Right kidney (tissue), 1 donor: ENCODE results near the gene CKLF.
"Not testable (repeated sequence)": the region's sequence is repeated elsewhere in the genome, so short reads cannot be mapped to it uniquely, and the experiment has no call there.

Source experiments
- DNase-seq: peaks from one replicate; pipeline ENCODE4 v3.0.0-alpha.2; 2016

The CKLF gene

DNA sequence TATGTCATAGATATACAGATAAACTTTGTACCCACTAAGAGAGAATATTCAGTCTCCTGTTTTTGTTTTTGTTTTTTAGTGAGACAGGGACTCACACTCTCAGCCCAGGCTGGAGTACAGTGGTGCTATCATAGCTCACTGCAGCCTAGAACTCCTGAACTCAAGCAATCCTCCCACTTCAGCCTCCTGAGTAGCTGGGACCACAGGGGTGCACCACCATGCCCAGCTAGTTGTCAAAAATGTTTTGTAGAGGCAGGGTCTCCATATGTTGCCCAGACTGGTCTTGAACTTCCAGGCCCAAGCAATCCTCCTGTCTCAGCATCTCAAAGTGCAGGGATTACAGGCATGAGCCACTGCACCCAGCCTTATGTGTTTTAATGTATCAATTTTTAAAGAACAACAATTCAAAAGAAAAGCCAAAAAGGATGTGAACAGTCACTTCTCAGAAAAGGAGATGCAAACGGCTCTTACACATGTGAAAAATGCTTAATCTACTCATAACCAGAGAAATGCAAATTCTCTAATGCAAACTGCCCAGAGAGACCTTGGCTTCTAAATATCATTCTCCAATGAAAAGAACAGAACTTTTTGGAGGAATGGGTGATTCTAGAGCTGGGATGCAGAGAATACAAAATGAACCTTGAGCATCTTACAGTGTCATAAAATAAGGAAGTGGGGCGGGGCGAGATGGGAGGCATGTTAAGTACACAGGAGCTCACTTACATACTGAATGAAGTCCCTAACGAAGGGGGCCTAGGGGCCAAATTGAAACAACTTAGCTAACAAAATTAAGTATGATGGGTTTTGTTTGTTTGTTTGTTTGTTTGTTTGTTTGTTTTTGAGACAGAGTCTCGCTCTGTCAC lies 44.8 kb downstream of the CKLF start:
- DNase-seq: no peak

DNA sequence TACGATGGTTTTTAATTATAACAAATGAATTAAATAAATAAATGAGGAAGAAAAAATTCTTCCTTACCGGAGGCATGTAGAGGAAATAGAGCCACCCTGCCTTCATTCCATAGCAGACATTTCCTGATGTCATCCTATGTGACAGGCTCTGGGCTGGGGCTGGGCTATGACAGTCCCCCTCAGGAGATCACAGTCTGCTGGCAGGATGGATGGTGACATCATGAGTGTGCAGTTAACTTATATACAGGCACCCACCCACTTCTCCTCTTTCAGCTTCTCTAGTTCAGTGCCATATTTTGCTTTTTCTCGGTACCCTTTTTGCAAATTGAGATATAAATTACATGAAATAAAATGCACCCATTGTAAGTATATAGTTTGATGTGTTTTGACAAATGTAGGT lies 45.7 kb downstream of the CKLF start:
- DNase-seq: no peak

DNA sequence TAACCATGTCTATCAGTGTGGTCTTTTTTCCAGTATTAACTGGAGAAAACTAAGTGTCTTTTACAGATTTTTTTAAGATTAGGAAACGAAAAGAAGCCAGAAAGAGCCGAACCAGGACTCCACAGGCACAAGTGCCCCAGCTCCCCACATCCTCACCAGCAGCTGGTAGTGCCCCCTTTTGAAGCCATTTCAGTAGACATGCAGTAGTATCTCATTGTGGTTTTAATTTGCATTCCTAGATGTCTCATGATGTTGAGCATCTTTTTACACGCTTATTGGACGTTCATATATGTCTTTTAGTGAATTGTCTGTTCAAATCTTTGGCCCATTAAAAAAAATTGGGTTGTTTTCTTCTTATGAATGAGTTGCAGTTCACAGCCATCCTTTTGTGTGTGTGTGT lies 47.4 kb downstream of the CKLF start:
- DNase-seq: no peak

DNA sequence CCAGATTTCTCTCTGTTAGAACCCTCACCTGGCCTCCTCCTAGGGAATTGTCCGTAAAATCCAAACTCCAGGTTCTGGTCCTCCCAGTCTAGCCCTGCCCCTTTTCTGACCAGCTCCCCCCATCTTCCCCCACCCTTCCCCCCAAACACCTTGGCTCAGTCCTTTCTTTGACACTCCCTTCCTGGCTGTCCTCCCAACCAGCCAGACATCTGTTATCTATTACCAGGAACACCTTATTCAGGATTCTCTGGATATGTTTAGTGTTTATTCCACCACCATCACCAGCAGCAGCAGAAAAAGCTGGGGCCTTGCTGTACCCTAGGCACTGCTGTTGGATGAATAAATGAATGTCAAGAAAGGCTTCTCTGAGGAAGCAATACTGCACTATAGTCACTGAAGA lies 48.1 kb downstream of the CKLF start:
- DNase-seq: no peak

DNA sequence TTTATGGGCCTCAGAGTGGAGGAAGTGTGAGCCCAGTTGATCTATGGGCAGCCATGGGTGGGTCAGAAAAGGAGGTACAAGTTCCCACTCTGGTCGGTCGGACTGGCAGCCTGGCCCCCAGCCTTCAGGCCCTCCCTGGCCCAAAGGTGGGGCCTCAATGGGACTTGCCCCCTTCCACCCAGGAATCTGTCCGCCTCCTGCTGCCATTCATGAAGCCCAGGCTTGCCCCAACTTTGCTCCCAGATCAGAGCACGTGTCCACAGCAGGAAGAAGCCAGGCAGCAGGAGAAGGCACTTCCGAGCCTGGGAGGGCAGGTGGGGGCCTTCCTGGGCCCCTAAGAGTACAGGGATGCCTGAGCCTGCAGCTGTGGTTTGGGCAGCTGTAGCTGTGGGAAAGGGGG lies 49.1 kb downstream of the CKLF start:
- no peak for DNase-seq

DNA sequence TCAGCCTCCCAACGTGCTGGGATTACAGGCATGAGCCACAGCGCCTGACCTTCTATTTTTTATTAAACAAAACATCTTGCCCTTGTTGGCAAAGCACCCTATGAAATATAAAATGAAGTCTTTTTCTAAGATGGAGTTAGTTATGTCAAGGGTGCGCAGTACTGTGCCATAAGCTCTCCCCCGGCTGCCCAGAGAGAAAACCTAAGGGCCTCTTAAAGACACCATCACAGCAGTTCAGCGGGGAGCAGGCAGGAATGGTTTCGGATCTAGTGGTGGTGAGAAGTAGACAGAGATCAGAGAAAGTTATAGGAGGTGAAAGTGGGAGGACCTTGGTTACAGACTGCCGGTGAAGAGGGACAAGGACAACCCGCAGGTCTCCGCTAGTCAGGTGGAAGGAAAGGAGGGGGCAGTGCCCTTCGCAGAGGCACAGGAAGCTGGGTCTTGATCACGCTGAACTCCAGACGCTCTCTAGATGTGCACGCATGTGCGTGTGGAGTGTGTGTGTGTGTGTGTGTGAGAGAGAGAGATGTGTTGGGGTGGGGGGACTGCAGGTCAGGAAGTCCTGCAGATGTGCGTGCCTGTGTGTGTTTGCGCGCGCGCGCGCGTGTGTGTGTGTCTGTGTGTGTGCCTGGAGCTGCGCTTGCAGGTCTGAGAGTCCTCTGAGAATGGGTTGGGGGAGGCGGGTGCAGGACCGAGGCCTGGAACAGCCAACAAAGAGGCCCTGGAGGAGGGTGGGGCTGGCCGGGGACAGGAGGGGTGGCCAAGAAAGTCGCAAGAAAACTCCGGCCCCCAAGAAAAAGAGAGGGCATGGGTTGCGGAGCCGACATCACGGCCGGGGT lies 51.4 kb downstream of the CKLF start:
- peak; percentile 89 for DNase-seq

DNA sequence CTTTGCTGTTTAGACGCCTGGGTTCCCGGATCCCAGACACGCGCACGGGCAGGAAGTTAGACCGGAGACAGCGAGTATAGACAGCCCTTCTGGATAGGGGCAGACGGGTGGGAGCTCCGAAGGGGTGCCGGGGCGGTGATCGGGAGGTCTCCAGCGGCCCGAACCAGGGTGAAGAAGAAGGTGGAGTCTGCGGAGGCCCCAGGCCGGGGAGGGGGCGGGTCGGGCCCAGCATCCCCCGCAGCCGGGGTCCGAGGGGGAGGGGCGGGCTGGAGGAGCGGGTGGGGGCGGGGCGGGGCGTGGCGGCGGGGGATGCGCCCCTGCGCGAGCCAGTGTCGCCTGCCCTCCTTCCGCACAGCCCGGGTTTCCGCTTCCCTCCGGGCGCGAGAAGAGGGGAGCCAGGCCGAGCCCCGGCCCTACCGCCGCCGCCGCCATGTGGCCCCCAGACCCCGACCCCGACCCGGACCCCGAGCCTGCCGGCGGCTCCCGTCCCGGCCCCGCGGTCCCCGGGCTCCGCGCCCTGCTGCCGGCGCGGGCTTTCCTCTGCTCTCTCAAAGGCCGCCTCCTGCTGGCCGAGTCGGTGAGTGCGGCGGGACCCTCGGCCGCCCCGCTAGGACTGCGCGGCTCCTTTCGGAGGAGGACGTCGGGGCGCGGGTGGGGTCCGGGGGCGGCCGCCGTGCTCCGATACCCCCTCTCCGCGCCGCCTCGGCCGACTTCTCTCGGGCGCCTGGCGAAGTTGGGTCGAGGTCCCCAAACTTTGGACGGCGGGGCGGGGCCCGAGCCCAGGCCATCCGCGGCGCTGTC lies 52.2 kb downstream of the CKLF start, which contains the start of gene CMTM3:
Gene CMTM3, plus strand, starts transcription at position 329 of the 801 bp plus-strand sequence. Its CDS starts 102 bp downstream, at position 431.
- DNase-seq: peak; percentile 85

DNA sequence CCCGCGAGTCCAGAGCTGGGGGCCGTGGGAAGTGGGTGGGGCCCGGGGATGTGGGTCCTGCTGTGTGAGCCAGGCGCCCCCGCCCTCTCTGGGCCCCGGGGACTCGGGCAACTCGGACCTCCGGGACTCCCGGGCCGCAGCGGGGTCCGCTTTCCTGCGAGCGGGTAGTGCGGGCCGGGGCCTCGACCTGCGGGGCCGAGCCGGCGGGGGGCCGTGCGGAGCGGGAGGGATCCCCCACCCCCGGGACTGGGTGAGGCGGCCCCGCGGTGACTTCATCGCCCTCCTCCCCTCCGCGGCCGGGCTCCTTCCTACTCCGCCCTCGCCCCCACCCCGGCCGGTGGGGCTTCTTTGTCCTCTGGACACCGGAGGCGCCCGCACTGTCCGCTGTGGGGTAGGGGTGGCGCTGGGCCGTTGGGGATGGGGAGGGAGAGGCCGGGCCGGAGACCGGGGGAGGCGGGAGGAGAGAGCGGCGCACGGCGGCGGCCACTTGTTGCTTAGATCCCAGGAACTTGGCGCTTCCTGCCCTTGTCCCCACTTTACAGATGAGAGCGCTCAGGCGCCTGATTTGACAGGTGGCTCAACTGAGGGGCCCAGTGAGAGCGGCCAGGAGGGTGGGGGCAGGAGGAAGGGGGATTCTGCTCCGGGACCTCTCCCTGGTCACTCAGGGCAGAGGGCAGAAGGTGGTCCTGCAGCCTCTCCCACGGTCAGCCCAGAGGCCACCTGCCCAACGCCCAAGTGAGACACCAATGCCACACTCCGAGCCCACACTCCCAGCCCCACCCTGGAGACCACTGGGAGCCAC lies 53.0 kb downstream of the CKLF start:
- DNase-seq: peak; percentile 83

DNA sequence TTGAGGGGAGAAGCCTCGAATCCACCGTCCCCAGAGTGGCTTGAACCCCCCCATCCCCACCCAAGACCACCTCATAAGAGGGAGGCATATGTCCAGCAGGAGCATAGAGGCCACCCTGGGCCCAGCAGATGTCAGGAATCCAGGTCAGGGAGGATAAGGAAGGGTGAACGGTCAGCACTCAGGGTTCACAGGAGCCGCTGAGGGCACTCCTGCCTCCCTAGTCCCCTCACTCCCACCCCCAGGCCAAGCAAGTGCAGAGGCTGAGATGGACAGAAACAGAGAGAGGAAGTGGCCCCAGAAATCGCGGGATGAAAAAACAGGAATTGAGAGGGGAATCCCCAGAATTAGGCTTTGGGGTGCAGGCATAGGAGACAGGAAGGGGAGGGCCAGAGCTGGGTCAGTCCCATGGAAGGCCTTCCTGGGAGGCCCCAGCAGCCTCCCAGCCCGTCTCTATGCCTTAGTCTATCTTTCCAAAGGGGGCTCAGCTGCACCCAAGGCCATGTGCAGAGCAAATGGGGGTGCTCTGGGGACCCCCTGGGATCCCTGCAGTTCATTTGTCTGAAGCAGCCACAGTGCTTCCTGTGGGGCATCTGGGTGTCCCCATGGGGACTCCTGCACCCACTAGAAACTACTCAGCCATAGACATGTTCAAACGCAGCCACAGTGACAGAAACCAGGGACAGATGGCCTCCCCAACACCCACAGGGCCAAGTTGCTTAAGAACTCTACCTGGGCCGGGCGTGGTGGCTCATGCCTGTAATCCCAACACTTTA lies 53.8 kb downstream of the CKLF start:
- peak; percentile 34 for DNase-seq

DNA sequence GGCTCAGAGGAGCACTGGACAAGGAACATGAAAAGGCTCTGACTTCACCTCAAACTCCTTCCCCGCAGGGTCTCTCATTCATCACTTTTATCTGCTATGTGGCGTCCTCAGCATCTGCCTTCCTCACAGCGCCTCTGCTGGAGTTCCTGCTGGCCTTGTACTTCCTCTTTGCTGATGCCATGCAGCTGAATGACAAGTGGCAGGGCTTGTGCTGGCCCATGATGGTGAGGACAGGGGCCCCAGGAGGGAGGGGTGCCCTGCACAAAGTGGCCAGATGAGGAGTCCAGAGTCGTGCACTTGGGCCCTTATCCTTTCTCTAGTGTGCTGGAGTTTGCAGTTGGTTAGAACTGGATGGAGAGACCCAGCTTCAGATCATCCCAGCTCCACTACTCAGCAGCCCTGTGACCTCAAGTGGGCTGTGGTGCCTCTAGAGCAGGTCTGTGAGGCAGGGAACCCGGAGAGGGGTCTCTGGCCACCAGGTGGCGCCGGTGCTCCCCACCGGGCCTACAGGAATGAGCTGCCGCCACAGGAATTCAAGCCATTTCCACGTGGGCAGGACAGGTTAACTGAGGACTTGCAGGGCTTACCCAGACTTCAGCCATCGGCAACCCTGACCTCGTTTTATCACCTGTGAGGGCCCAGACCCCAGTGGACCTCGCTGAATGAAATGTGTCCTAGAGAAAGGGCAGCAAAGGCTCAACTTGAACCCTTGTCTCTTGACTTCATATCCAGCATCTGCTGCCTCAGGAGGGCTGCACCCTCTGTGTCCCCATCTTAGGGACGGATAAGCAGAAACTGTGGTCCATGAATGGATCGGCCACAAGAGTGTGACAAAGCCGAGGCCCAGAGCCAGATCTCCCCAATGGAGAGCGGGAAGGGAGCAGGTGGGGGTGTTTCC lies 56.1 kb downstream of the CKLF start:
- DNase-seq: peak; percentile 67

DNA sequence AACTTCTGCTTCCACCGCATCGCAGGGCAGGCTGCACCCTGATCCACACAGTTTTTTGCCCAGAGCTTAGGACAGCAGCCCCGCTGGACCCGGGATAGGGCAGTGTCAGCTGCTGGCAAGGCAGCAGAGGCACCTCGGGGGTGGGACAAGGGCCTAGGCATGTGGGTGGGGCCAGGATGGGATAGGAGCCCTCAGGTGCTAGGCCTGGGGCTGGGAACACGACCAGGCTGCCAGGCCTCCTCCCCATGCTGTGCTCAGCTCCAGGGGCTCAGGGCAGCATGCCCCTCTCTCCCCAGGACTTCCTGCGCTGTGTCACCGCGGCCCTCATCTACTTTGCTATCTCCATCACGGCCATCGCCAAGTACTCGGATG lies 56.7 kb downstream of the CKLF start:
- DNase-seq: no peak

DNA sequence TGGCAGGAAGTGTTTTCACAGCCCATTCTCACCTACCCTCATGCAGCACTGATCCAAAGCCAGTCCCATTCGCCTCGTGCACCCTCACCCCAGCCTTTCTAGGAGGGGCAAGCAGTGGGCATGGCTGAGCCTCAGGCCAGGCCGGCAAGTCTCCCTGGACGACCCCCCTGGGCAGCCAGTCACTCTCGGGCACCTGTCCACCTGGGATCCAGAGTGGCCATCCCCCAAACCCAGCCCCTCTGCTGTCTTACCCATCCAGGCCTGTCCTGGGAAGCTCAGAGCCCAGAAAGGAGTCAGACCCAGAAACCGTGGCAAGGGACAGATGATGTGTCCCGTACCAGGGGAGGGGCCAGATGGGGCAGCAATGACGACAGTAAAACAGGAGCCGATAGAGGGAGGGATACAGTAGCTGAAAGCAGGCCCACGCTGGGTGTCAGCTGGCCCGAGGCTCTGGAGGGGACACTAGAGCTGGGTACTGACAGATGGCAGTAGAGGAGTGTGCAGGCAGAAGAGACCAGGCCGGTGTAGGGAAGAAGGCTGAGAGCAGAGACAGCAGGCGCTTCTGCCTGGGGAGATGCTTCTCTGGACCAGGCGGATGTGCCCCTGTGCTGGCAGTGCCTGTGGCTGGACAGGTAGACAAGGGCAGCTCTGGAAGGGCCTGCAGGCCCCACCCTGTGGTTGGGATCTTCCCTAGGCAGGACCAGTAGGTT lies 57.9 kb downstream of the CKLF start:
- no peak for DNase-seq

DNA sequence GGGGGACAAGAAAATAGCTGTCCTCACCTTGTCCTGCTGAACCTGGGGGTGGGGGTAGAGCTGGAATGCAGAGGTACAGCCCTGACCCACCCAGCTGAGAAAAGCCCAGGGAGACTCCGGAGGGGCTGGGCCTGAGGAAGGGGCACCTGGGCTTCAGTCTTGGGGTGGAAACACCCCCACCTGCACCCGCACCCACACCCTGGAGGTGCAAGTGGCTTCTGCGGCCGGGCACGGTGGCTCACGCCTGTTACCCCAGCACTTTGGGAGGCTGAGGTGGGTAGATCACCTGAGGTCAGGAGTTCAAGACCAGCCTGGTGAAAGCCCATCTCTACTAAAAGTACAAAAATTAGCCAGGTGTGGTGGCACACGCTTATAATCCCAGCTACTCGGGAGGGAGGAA lies 59.5 kb downstream of the CKLF start:
- DNase-seq: not testable (repeated sequence)

DNA sequence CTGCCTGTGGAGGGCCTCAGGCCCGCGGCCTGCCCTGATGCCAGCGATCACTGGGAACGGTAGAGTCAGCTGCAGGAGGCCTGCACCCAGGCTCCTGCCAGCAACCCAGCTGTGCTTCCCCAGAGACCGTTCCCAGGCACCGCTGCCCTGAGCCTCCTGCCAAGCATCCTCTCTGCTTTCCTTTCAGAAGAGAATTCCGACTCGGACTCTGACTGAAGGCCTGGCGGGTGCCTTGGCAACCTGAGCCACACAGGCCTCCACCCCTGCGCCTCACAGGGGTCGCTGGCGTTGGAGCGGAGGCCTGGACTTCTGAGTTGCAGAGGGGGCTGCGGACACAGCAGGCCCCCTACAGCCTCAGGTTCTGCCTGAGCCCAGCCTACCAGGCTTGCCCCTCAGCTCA lies 60.0 kb downstream of the CKLF start:
- DNase-seq: no peak

DNA sequence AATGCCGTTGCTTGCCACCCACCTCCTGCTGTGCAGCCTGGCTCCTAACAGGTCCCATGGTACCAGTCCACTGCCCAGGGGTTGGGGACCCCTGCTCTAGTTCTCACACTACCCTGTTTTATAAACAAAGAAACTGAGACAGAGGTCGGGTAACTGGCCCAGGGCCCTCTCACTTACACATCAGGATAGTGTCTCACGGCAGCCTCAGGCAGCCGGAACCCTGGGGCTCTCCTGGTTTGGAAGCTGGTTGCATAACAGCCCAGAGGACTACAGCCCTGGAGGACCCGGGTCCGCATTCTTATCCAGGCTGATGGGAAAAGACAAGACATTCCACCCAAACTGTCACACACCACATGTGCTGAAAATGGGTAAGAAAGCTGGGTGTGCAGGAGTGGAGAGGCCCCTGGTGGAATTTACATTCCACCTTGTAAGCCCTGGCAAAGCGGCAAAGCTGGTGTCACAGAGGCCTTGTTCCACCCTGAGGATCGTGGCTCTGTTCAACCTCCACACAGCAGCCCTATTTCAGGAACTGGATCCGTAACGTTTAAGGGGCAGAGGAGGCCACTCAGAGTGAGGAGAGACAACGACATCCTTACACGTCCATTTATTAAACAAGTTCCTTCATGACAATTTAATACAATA lies 61.9 kb downstream of the CKLF start:
- no peak for DNase-seq
